Endometrial microvascular endothelial cells (primary cell): ENCODE measurements around the gene OSM. TPM values are rescaled to one million over a fixed set of nuclear protein-coding genes. Genes with fewer than 3 reads are reported as not detected.

Source experiments
- in situ Hi-C: cut with HindIII; loops from 2 replicates; pipeline ENCODE4 v1.10.0; 2017; ENCODE audit warnings: low sequenced_read_pairs, low pct_unique_long_range_greater_than_20kb; ENCODE audit errors: inconsistent ontology term
- total RNA-seq: library from RNA; depleted of rRNA; stranded (reverse); fragments of >200 nt; gene quantifications from one replicate; pipeline ENCODE4 v1.2.3, GENCODE V29; 2015; ENCODE audit errors: inconsistent ontology term

The OSM gene
- total RNA-seq, 1 donor from 2014 or later = not detected

DNA sequence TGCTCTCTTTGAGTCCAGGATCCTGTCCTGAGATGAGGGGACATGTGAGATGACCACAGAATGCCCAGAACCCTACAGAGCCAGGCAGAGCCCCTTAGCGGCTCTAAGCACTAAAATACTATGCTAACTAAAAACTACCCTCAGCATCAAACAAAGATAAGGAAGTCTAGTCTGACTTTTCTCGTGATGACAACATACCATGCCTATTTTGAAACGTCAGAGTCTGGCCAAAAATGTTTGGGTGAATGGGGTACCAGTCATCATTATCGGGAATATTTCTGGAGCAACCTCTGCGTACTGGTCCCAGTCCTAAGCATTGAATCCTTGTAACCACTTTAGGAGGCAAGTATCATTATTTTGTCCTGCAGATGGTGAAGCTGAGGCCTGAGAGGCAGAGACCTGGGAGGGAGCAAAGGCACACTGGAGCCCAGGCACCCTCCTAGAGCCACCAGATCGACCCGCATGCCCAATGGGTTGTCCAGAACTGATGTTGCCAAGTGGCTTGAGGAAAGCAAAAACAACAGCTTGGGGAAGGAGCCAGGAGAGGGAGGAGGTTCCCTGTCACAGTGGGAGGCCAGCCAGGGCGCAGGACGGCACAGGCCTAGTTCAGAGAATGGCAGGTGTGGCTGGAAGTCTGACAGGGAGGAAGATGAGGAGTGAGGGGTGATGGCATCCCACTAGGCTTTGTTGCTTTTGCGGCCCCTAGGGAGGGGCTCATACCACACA is 7.2 kb upstream of the OSM start:
- in situ Hi-C loops = no loop called here

DNA sequence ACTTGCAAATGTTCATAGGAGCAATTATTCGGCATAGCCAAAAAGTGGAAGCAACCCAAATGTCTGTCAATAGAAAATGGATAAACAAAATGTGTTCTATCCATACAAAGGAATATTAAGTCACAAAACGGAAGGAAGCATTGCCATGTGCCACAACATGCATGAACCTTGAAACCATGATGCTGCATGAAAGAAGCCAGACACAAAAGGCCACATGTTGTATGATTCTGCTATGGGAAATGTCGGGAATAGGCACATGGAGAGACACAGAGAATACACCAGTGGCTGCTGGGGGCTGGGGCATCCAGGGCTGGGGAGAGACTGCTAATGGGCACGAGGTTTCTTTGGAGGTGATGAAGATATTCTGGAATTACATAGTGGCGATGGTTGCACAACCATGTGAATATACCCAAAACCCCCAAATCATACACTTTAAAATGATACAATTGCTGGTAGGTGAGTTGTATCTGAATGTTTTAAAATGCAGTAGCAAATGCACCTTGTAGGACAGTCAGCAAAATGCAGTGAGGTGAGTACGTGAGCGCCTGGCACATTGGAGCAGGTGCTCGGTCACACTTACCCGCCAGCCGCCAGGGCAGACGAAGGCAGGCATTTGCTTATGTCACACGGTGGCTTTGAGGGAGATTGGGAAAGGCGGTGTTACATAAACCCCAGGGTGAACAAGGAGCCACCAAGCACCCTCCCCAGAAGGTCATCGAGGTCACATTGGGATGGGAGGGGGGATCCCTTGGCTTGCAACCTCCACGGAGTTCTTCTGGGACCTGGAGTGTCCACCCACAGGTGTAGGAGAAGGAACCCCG is 6.3 kb upstream of the OSM start:
- in situ Hi-C loops = no loop called here

DNA sequence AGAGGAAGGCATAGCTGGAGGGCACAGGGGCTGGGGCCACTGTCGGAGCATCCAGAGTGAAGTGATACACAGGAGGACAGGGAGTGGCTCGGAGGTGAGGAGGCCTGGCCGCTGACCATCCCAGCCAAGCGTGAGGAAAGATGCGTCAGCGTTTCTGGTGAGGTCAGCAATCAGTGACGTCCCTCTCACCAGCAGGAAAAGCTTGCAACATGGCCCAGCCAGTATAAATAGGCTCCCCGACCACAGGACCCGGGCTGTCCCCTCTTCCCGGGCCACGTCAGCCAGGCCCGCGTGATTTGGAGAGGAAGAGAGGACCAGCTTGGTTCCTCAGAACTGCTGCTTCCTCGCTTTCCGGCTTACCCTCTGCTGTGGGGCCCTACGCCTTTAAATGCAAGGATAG is 4.2 kb upstream of the OSM start:
- in situ Hi-C loops = no loop called here

DNA sequence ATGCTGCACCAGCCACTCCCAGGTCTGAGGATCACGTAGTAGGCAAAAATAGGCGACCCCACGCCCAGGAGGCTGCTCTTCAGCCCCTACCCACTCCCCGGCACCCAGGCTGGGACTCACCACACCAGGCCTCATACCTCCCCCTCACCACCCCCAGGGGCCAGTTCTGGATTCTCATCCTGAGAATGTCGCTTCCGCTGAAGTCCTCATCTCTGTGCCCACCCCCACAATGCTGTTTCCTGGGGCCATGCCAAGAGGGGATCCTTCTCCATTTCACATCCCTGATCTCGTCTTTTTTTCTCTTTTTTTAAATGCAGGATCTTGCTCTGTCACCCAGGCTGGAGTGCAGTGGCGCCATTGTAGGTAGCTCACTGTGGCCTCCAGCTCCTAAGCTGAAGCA is 1.7 kb upstream of the OSM start:
- in situ Hi-C loops = no loop called here

DNA sequence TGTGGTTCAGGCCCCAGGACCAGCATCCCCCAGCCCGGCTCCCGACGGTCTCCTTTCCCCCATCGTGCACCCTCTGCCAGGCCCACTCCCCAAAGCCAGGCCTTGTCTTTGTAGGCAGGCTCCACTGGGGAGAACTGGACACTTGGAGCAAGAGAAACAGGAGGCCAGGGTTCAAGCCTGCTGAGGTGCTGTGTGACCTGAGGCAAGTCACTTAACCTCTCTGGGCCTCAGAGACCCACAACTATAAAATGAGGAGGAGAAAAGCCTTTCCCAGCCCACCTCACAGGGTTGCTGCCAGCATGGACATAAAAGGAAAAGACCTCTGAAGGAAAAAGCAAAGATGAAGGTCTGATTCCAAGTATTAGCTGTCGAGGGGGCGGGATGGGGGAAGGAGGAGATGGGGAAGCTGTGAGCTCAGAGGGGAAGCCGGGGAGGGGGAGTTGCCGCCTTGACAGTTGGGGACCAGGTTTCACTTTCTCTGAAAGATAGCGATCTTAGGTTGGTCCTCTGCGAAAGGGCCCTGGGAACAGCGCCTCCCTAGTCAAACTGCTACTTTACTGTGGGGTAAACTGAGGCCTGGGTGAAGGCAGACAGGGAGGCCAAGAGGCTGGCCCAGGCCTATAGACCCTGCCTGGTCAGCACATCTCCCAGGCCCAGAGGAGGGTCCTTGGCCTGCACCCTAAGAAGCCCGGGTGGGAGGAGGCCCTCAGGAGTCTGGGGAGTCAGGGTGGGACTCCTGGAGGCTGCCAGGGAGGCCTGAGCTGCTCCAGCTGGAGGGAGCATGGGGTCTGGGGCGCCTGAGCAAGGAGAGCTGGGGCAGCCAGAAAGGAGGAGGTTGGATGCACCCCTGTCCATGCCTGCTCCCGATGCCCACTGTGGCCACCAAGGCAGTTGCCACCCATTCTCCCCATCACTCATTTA is 991 bp upstream of the OSM start:
- in situ Hi-C loops = no loop called here

DNA sequence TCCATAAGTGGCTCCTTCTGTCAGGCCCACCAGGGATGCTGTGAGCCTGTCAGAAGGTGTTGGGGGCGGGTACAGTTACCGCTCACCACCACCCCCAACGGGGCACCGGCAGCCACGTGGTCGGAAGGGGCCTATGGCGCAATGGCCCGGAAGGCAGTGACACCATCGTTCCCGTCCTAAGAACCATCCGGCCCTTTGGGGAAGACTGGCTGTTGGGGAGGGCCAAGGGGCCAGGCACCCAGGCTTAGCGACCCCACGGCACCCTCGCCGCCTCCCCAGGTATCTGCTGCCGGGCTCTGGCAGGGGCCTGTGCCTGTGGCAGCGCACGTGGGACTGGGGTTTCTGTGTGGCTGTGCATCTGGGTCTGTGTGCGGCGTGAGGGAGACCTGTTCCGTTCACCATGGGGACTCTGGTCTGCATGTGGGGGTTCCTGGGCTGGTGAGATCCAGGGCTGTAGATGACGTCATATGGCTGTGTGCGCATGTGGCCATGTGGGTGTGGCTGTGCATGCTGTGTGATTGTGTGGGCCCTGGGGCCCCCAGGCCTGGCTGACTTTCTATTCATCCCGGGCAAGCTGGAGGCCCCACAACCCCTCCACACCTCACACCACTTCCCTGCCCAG is 717 bp downstream of the OSM start:
- in situ Hi-C loops = no loop called here

DNA sequence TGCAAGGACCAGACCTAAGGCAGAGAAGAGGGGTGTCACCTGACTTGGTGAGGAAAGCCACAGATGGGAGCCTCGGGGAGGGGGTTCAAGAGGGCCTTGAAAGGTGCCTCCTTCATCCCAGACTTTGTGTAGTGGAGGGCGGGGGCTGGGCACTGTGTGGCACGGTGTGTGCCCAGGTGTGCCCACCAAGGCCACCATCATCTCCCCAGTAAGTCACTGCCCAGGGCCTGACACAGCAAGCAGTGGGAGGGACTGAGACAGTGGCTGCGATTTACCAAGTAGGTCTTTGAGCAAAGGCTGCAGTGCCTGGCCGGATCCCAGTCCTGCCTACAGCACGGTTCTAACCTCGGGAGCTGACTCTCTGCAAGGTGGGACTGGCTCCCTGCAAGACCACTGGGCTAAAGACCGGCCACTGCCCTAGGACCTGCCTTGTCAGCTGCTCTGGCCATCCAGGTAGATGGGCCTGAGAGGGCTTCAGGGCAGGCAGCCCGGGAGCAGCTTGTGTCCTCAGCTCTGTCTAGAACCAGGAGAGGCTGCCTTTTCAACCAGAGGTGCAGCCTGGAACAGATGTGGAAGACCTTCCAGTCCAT is 1.4 kb downstream of the OSM start:
- in situ Hi-C loops = no loop called here

DNA sequence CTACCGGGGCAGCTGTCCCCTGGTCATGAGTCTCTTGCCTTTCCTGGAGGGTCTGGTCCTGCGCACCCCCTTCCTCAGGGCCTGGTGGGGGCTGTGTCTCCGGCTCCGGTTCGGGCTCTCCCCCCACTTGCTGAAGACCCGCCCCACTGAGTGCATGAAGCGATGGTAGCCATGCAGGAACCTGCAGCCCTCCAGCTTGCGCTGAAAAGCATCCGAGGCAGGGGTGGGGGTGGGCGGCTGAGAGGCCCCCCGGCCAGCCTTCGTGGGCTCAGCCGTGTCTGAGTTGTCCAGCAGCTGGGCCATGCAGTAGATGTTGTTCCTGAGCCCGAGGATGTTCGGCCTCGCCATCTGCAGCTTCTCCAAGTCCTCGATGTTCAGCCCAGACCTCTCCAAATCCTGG is 2.8 kb downstream of the OSM start:
- in situ Hi-C loops = no loop called here

DNA sequence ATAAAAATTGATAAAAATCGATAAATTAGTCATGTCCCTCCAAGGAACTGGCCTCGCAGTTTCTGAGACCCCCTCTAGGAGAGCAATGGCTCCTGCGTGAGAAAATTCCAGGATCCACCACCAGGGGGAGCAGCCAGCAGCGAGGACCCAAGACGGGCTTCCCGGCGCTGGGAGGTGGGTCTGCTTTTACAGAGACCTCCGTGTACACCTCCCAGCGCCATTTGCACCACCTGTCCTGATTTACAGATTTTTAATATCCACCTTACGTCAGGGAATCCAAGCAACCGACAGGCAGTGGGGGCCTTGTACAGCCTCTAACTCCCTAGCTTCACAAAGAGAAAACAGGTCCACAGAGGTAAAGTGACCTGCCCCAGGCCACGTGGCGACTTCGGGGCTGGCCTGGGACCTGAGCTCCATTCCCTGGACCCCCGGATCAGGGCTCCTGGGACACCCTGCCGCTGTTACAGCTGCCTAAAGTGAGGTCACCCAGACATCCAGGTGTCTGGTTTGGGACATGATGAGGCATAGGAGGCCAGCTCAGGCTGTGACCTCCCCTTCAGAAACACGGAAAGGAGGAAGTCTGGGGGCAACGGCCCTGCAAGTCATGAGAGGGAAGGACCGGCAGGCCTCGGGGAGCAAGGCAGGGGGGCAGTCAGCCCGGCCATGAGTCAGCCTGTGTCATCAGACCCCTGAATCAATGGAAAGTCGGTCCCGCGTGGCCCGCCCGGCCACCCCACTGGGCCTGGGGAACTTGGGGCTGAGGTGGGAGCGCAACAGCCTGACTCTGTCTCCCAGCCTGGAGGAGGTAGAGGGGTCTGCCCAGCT is 3.5 kb downstream of the OSM start:
- in situ Hi-C loops = no loop called here

DNA sequence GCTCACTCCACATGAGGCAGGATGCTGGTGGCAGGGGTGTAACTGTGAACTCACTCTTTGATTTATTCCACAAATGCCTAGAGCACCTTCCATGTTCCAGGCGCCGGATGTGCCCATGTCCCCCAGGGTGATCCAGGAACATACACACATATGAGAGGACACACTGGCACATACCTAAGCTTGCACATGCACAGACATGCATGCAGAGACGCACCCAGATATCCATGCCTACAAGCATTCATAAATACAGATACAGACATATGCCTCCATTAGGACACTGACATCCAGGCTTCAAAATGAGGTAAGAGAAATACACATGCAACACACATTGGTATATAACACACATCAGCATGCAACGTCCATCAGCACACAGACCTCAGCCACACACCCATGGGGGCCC is 4.5 kb downstream of the OSM start:
- in situ Hi-C loops = no loop called here

DNA sequence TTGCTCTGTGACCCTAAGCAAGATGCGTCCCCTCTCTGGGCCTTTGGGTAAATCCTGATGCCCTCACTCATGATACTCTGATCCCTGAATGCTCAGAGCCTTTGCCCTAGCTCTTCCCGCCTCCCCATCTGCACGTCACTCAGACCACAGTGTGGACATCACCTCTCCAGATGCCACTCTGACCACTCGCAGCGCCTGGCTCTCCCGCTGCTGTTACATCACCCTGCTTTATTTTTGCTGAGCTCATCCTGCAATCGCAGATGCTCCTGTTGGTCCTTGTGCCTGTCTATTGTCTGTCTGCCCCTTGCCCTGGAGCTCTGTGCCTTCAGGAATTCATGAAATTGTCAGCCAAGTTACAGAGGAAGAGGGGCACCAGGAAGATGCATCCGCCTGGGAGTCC is 5.5 kb downstream of the OSM start:
- in situ Hi-C loops = no loop called here

DNA sequence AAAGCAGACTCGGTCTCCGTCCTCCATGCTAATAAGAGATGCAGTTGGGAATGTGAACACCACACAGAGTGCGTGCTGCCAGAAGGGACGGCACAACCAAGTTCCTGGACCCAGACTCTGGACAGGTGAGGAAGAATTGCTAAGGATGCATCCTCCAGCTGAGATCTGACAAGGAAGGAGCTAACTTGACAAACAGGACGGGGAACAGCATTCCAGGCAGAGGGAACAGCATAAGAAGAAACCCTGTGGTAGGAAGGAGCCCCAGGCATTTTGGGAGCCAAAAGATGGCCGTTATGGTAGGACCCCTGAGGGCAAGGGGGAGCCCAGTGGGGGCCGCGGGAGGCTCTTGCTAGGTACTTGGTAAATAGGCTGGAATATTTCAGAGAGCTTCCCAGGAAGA is 6.0 kb downstream of the OSM start:
- in situ Hi-C loops = no loop called here

DNA sequence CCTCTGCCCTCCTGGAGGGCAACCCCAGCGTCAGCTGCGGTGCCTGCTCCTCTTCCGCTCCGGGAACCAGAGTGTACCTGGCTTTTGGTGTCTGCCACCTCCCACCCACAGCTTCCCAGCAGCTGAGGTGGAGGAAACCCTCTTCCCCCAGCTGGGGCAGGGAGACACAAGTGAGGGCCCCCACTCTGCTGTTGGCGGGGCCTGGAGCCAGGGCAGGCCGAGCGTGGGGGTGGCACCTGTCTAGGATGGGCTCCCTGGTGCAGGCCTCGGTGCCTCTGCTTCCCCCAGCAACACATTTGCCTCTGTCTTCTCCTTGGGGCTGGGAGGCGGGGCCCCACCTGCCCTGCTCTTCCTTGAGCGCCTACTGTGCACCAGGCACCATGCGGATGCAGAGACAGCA is 6.4 kb downstream of the OSM start:
- in situ Hi-C loops = no loop called here

DNA sequence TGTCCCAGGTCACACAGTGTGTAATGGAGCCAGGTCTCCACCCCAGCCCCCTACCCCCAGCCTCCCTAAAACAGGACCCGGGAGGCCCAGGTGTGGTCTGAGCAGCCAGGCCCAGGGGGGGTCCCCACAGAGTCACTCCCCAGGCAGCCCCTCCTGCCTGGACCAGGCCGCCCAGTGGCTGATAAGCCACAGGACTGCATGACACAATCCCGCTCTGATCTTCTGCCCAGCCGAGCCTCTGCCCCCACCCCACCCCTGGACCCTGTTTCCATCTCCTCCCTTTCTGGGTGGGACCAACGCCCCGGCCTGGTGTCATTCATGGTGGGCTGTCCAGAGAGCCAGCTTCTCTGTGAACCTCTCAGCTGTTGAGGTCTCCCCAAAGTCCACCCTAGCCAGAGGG is 12.3 kb downstream of the OSM start:
- in situ Hi-C loops = no loop called here

DNA sequence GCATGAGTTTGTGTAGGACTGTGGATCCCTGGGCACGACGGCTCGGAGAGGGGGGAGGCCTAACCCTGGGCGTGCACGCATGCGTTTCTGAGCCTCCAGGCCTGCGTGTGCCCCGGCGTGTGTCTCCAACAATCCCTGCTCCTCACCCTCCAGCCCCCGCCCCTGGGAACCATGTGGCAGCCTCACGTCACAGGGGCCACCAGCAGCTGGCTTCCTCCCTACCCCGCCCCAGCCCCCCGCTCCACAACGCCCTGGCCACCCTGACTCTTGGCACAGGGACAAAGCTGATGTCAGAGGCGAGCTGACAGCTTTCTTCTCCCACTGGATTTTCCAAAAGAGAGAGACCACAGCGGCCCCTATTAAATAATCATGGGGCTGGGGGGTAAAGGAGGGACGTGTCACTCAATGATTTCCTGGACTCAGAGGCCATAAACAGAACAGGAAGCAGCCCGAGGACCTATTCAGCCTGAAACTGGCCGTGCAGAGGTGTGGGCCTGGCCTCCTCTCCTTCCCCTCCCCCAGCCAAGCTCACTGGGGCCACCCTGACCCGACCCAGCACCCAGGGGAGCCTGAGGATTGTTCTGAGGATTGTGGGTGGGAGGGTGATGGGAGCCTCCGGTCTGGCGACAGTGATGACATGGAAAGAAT is 13.3 kb downstream of the OSM start:
- in situ Hi-C loops = no loop called here

DNA sequence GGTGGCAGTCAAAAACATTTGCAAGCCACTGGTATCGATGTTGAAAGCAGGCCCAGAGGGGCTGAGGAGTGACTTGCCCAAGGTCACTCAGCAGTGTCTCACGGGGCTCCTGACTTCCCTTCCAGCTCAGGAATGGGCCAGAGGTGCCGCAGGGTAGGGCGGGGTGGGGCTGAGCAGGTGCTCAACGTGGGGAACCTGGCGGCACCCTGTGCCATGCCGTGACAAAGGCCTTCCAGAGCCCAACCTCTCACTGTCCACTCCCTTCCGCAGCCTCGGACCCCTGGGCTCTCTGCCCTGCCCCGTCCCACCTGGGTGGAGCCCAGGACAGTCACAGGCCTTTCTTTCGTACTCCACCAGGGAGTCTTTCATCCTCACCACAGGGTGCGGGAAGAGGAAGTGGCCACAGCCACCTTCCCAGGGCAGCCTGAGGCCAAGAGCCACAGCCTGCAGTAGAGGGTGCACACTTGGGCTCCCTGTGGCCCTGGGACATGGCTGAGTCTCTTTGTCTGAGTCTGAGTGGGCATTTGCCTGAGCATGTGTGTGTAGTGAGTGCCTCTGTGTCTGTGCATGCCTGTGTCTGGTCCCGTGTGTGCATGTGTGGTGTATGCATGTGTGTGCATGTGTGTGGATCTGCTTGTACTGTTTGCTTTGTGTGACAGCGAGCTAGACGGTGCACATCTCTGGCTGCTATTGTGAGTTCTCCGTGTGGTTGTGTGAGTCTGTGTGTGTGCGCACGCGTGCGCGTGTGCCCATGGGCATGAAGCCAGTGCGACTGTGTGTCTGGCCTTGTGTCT is 14.0 kb downstream of the OSM start:
- in situ Hi-C loops = no loop called here

DNA sequence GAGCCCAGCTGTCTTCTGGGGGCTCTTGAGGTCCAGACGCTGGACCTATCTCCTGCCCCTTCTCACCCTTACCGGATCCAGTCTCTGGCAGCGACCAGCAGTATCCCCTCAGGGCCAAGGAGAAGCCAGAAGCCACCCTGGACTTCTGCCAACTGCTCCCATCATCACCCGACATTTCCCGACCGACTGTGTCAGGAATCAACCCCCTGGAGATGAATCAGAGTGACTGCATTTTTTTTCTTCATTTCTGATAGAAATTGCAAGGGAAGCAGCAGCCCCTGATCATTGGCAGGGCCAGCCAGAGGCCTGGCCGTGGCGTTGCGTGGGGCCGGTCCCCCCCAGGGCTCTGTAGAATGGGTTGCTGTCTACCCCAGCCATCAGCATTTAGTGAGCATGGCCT is 14.9 kb downstream of the OSM start:
- in situ Hi-C loops = no loop called here
